NT2/D1 (cell line): ENCODE data around the gene ACAD8.

Experiments
- YY1 ChIP-seq: IDR thresholded peaks from 2 replicates; pipeline ENCODE4 v1.6.1; 2011; ENCODE audit not compliant: insufficient read length, insufficient read depth
- ZNF274 ChIP-seq: IDR thresholded peaks from 2 replicates; pipeline ENCODE4 v1.6.1; 2011; ENCODE audit warnings: mild to moderate bottlenecking, low read depth, low read length

- TF ChIP-seq ZNF274 (no peak), YY1 (no peak)
Measured at GRCh38 chr11:134228625-134229024, 24.7 kb upstream of the ACAD8 start.
